Measurements from ENCODE around the gene GFOD1. TPM values are rescaled to one million over a fixed set of nuclear protein-coding genes. Genes with fewer than 3 reads are reported as not detected.

GFOD1 gene
- total and polyA plus RNA-seq, 7 experiments from 2014 or later: 0.24 to 10.8 (median 1.4) TPM; not detected in 1

- no peaks in the 10 kb centered on the region for H3K4me1 ChIP-seq (ENCODE audit: control insufficient read depth in 2 of 2, insufficient read depth in 2 of 2, low read length in 2 of 2)
- intact Hi-C loops (cut with micrococcal nuclease): no loop called here
- Mint-ChIP-seq H3K36me3 (peaks cover 0 to 9% (median 4%) of the 10 kb centered on the region in 5 donors), H3K27ac (no peak overlapping the region), H3K4me1 (peaks cover 0 to 24% (median 10%) of the 10 kb centered on the region in 7 donors), H3K27me3 (no peaks in the 10 kb centered on the region), H3K9me3 (peaks cover 0 to 11% (median 0%) of the 10 kb centered on the region in 11 donors), H3K4me3 (no peak overlapping the region)
- ATAC-seq (no peak), DNase-seq (no peak)
- POLR2A ChIA-PET: no interaction called here
- no peak overlapping the region for H3K4me3 ChIP-seq (ENCODE audit: low read length)
- no peaks in the 10 kb centered on the region for H3K27me3 ChIP-seq (ENCODE audit: control insufficient read depth in 2 of 2, insufficient read depth in 2 of 2, low read length in 2 of 2)
- H3K9me3 ChIP-seq (ENCODE audit: control insufficient read depth in 2 of 3, low read length in 3 of 3): no peaks in the 10 kb centered on the region
- no peak overlapping the region for H3K27ac ChIP-seq (ENCODE audit: low read depth, low read length)
- no peaks in the 10 kb centered on the region for H3K36me3 ChIP-seq (ENCODE audit: control insufficient read depth in 2 of 3, insufficient read depth in 3 of 3, low read length in 3 of 3)
- CTCF ChIA-PET: no interaction called here
These were observed 17.7 kb downstream of the GFOD1 start for GRCh38 chr6:13469693-13470092.

GRCh38 chr6:13468839-13469238 is 18.6 kb downstream of the GFOD1 start:
- no peak overlapping the region for H3K4me3 ChIP-seq (ENCODE audit: low read length)
- Mint-ChIP-seq H3K36me3 (peaks cover 0 to 9% (median 0%) of the 10 kb centered on the region in 5 donors), H3K9me3 (peaks cover 0 to 11% (median 0%) of the 10 kb centered on the region in 11 donors), H3K27me3 (no peaks in the 10 kb centered on the region), H3K4me3 (no peak overlapping the region), H3K27ac (no peak overlapping the region), H3K4me1 (peaks cover 0 to 31% (median 14%) of the 10 kb centered on the region in 7 donors)
- ChIA-PET POLR2A (no interaction called here), CTCF (no interaction called here)
- no peaks in the 10 kb centered on the region for H3K4me1 ChIP-seq (ENCODE audit: control insufficient read depth in 2 of 2, insufficient read depth in 2 of 2, low read length in 2 of 2)
- ATAC-seq: no peak
- H3K27ac ChIP-seq (ENCODE audit: low read depth, low read length): no peak overlapping the region
- DNase-seq: no peak
- H3K27me3 ChIP-seq (ENCODE audit: control insufficient read depth in 2 of 2, insufficient read depth in 2 of 2, low read length in 2 of 2): no peaks in the 10 kb centered on the region
- H3K9me3 ChIP-seq (ENCODE audit: control insufficient read depth in 2 of 3, low read length in 3 of 3): no peaks in the 10 kb centered on the region
- H3K36me3 ChIP-seq (ENCODE audit: control insufficient read depth in 2 of 3, insufficient read depth in 3 of 3, low read length in 3 of 3): no peaks in the 10 kb centered on the region
- intact Hi-C loops (cut with micrococcal nuclease): no loop called here

- intact Hi-C loops (cut with micrococcal nuclease): no loop called here
- no peak overlapping the region for H3K27ac ChIP-seq (ENCODE audit: low read depth, low read length)
- Mint-ChIP-seq H3K4me3 (no peak overlapping the region), H3K36me3 (peaks cover 0 to 9% (median 0%) of the 10 kb centered on the region in 5 donors), H3K27ac (peak overlapping the region in 1 of 9 donors; percentile 48), H3K4me1 (peaks cover 8 to 37% (median 23%) of the 10 kb centered on the region in 7 donors), H3K9me3 (peaks cover 0 to 11% (median 0%) of the 10 kb centered on the region in 11 donors), H3K27me3 (no peaks in the 10 kb centered on the region)
- no peak for ATAC-seq
- no peaks in the 10 kb centered on the region for H3K27me3 ChIP-seq (ENCODE audit: control insufficient read depth in 2 of 2, insufficient read depth in 2 of 2, low read length in 2 of 2)
- CTCF ChIA-PET: interaction anchor here (0.7 kb wide), 1 partner anchor 235 kb away, joined by 3 read pairs; no protein-coding TSS in a partner anchor
- no peak overlapping the region for H3K4me3 ChIP-seq (ENCODE audit: low read length)
- H3K36me3 ChIP-seq (ENCODE audit: control insufficient read depth in 2 of 3, insufficient read depth in 3 of 3, low read length in 3 of 3): no peaks in the 10 kb centered on the region
- peaks cover 0 to 3% of the 10 kb centered on the region in 2 donors for H3K4me1 ChIP-seq (ENCODE audit: control insufficient read depth in 2 of 2, insufficient read depth in 2 of 2, low read length in 2 of 2)
- POLR2A ChIA-PET: interaction anchor here (1.3 kb wide), 1 partner anchor 10 kb away, joined by 3 read pairs; no protein-coding TSS in a partner anchor
- H3K9me3 ChIP-seq (ENCODE audit: control insufficient read depth in 2 of 3, low read length in 3 of 3): no peaks in the 10 kb centered on the region
- no peak for DNase-seq
These were observed 20.2 kb downstream of the GFOD1 start for GRCh38 chr6:13467216-13467600.

GRCh38 chr6:13466304-13467215 is 20.8 kb downstream of the GFOD1 start:
- H3K27me3 Mint-ChIP-seq: no peaks in the 10 kb centered on the region
- DNase-seq: peak in 1 of 9 donors; percentile 41
- no peak for ATAC-seq
- CTCF ChIA-PET: interaction anchor here (0.7 kb wide), 1 partner anchor 235 kb away, joined by 3 read pairs; no protein-coding TSS in a partner anchor
- H3K9me3 Mint-ChIP-seq: peaks cover 0 to 11% (median 0%) of the 10 kb centered on the region in 11 donors
- peak overlapping the region in 1 of 10 donors; percentile 29 for H3K4me3 Mint-ChIP-seq
- Histone ChIP-seq H3K27me3 (ENCODE audit: control insufficient read depth in 2 of 2, insufficient read depth in 2 of 2, low read length in 2 of 2) (no peaks in the 10 kb centered on the region), H3K27ac (ENCODE audit: low read depth, low read length) (no peak overlapping the region), H3K36me3 (ENCODE audit: control insufficient read depth in 2 of 3, insufficient read depth in 3 of 3, low read length in 3 of 3) (no peaks in the 10 kb centered on the region), H3K4me1 (ENCODE audit: control insufficient read depth in 2 of 2, insufficient read depth in 2 of 2, low read length in 2 of 2) (peaks cover 0 to 10% of the 10 kb centered on the region in 2 donors), H3K4me3 (ENCODE audit: low read length) (no peak overlapping the region), H3K9me3 (ENCODE audit: control insufficient read depth in 2 of 3, low read length in 3 of 3) (no peaks in the 10 kb centered on the region)
- peak overlapping the region in 2 of 9 donors; percentile 16 to 48 for H3K27ac Mint-ChIP-seq
- H3K4me1 Mint-ChIP-seq: peaks cover 14 to 44% (median 29%) of the 10 kb centered on the region in 7 donors
- POLR2A ChIA-PET: interaction anchor here (1.3 kb wide), 1 partner anchor 9 kb away, joined by 3 read pairs; no protein-coding TSS in a partner anchor
- intact Hi-C loops (cut with micrococcal nuclease): no loop called here
- peaks cover 0 to 9% (median 0%) of the 10 kb centered on the region in 5 donors for H3K36me3 Mint-ChIP-seq

- DNase-seq: no peak
- Histone ChIP-seq H3K27ac (ENCODE audit: low read depth, low read length) (no peak overlapping the region), H3K4me3 (ENCODE audit: low read length) (no peak overlapping the region), H3K27me3 (ENCODE audit: control insufficient read depth in 2 of 2, insufficient read depth in 2 of 2, low read length in 2 of 2) (no peaks in the 10 kb centered on the region), H3K4me1 (ENCODE audit: control insufficient read depth in 2 of 2, insufficient read depth in 2 of 2, low read length in 2 of 2) (peaks cover 0 to 16% of the 10 kb centered on the region in 2 donors), H3K36me3 (ENCODE audit: control insufficient read depth in 2 of 3, insufficient read depth in 3 of 3, low read length in 3 of 3) (no peaks in the 10 kb centered on the region), H3K9me3 (ENCODE audit: control insufficient read depth in 2 of 3, low read length in 3 of 3) (no peaks in the 10 kb centered on the region)
- H3K27me3 Mint-ChIP-seq: no peaks in the 10 kb centered on the region
- H3K4me1 Mint-ChIP-seq: peaks cover 16 to 50% (median 37%) of the 10 kb centered on the region in 7 donors
- peaks cover 0 to 11% (median 0%) of the 10 kb centered on the region in 11 donors for H3K9me3 Mint-ChIP-seq
- ChIA-PET POLR2A (no interaction called here), CTCF (no interaction called here)
- H3K27ac Mint-ChIP-seq: peak overlapping the region in 2 of 9 donors; percentile 16 to 72
- H3K36me3 Mint-ChIP-seq: peaks cover 0 to 12% (median 0%) of the 10 kb centered on the region in 5 donors
- no peak for ATAC-seq
- intact Hi-C loops (cut with micrococcal nuclease): loop anchor here in 1 of 2 donors (2.0 kb wide), 1 partner anchor 19 kb away; no protein-coding TSS in a partner anchor
- H3K4me3 Mint-ChIP-seq: no peak overlapping the region
These were observed 21.7 kb downstream of the GFOD1 start for GRCh38 chr6:13465734-13466133.

GRCh38 chr6:13463941-13464340 is 23.5 kb downstream of the GFOD1 start:
- H3K27me3 Mint-ChIP-seq: no peaks in the 10 kb centered on the region
- POLR2A ChIA-PET: interaction anchor here (1.0 kb wide), 1 partner anchor 19 kb away, joined by 3 read pairs; no protein-coding TSS in a partner anchor
- no peaks in the 10 kb centered on the region for H3K27me3 ChIP-seq (ENCODE audit: control insufficient read depth in 2 of 2, insufficient read depth in 2 of 2, low read length in 2 of 2)
- peaks cover 0 to 8% (median 0%) of the 10 kb centered on the region in 5 donors for H3K36me3 Mint-ChIP-seq
- no peak overlapping the region for H3K4me3 Mint-ChIP-seq
- no peaks in the 10 kb centered on the region for H3K9me3 ChIP-seq (ENCODE audit: control insufficient read depth in 2 of 3, low read length in 3 of 3)
- H3K4me1 ChIP-seq (ENCODE audit: control insufficient read depth in 2 of 2, insufficient read depth in 2 of 2, low read length in 2 of 2): peaks cover 0 to 16% of the 10 kb centered on the region in 2 donors
- H3K27ac ChIP-seq (ENCODE audit: low read depth, low read length): no peak overlapping the region
- H3K9me3 Mint-ChIP-seq: peaks cover 0 to 6% (median 0%) of the 10 kb centered on the region in 11 donors
- DNase-seq (no peak), ATAC-seq (no peak)
- H3K4me3 ChIP-seq (ENCODE audit: low read length): no peak overlapping the region
- intact Hi-C loops (cut with micrococcal nuclease): loop anchor here in 1 of 2 donors (2.0 kb wide), 1 partner anchor 21 kb away; no protein-coding TSS in a partner anchor
- no peaks in the 10 kb centered on the region for H3K36me3 ChIP-seq (ENCODE audit: control insufficient read depth in 2 of 3, insufficient read depth in 3 of 3, low read length in 3 of 3)
- CTCF ChIA-PET: interaction anchor here (0.9 kb wide), 1 partner anchor 19 kb away, joined by 3 read pairs; no protein-coding TSS in a partner anchor
- peaks cover 16 to 61% (median 37%) of the 10 kb centered on the region in 7 donors for H3K4me1 Mint-ChIP-seq
- peak overlapping the region in 2 of 9 donors; percentile 7 to 86 for H3K27ac Mint-ChIP-seq
